ENCODE measurements around the gene YWHAH. TPM values are rescaled to one million over a fixed set of nuclear protein-coding genes. Genes with fewer than 3 reads are reported as not detected.

The YWHAH gene
- polyA plus RNA-seq, 2 of the 4 experiments (the other 2 are of a cell fraction), result 91.9 to 137 TPM

- Histone ChIP-seq H3K4me1 (no peaks in the 10 kb centered on the region), H3K27ac (no peak overlapping the region), H3K4me3 (no peak overlapping the region), H3K9me3 (no peaks in the 10 kb centered on the region), H3K4me2 (no peak overlapping the region)
- TF ChIP-seq CBX2 (IDR thresholded peaks at IDR 0.05; ENCODE audit: borderline replicate concordance, low read depth) (no peak), KDM1A (IDR thresholded peaks at IDR 0.05; ENCODE audit: low read depth) (no peak), NPAS2 (CRISPR knock-in tag; IDR thresholded peaks at IDR 0.05; ENCODE audit: borderline replicate concordance) (no peak), HDAC2 (IDR thresholded peaks at IDR 0.05) (no peak), USF2 (IDR thresholded peaks at IDR 0.05) (no peak), HOXB13 (CRISPR knock-in tag; IDR thresholded peaks at IDR 0.05; ENCODE audit: low read depth) (no peak), HES2 (IDR thresholded peaks at IDR 0.05) (no peak), NR3C1 (IDR thresholded peaks at IDR 0.05) (no peak)
- WGBS (ENCODE audit: missing lambda C conversion rate), result 91% methylated on average over 5 of the region's 5 CpGs
- ChIA-PET POLR2A (no interaction called here), CTCF (interaction anchor here (0.7 to 1.2 kb wide), 3 partner anchors 9 to 45 kb away, joined by 3 read pairs; no protein-coding TSS in a partner anchor)
- FAIRE-seq, result no peak
- no peak for DNase-seq (ENCODE audit: low read depth in 1 of 2, low spot score in 1 of 2)
- ATAC-seq, result no peak
Observed at GRCh38 chr22:31909977-31910376, 34.4 kb upstream of the YWHAH start.

GRCh38 chr22:31911565-31912406, 32.5 kb upstream of the YWHAH start:
- H3K4me2 ChIP-seq, result no peak overlapping the region
- POLR2A ChIA-PET, result no interaction called here
- H3K4me1 ChIP-seq, result no peaks in the 10 kb centered on the region
- FAIRE-seq, result no peak
- 88% methylated on average over 6 of the region's 7 CpGs for WGBS (ENCODE audit: missing lambda C conversion rate)
- no peak overlapping the region for H3K27ac ChIP-seq
- no peak; a peak in 1 of 6 replicates for ATAC-seq
- TF ChIP-seq HOXA7 (CRISPR knock-in tag; IDR thresholded peaks at IDR 0.05) (no peak), MAZ (IDR thresholded peaks at IDR 0.05; ENCODE audit: borderline replicate concordance, low read depth, low read length) (no peak), NFE2L2 (conservative IDR thresholded peaks at IDR 0.05; ENCODE audit: low read length) (no peak), TP53 (CRISPR knock-in tag; IDR thresholded peaks at IDR 0.05) (no peak), TFCP2L1 (CRISPR knock-in tag; IDR thresholded peaks at IDR 0.05) (no peak)
- H3K4me3 ChIP-seq, result no peak overlapping the region
- DNase-seq (ENCODE audit: low read depth in 1 of 2, low spot score in 1 of 2), result no peak
- no peaks in the 10 kb centered on the region for H3K9me3 ChIP-seq
- CTCF ChIA-PET, result no interaction called here

- no peak overlapping the region for H3K4me3 ChIP-seq
- ATAC-seq (no peak), FAIRE-seq (no peak), DNase-seq (ENCODE audit: low read depth in 1 of 2, low spot score in 1 of 2) (no peak)
- TF ChIP-seq ZC3H11A (IDR thresholded peaks at IDR 0.05) (no peak), EP300 (IDR thresholded peaks at IDR 0.05) (no peak), PBX3 (IDR thresholded peaks at IDR 0.05) (no peak), BCL3 (IDR thresholded peaks at IDR 0.05) (no peak), MAX (IDR thresholded peaks at IDR 0.05) (no peak), HOXB13 (CRISPR knock-in tag; IDR thresholded peaks at IDR 0.05; ENCODE audit: low read depth) (no peak), HDAC2 (IDR thresholded peaks at IDR 0.05) (no peak), CHD4 (IDR thresholded peaks at IDR 0.05; ENCODE audit: borderline replicate concordance) (no peak), KDM1A (IDR thresholded peaks at IDR 0.05; ENCODE audit: low read depth) (no peak), CBX2 (IDR thresholded peaks at IDR 0.05; ENCODE audit: borderline replicate concordance, low read depth) (no peak), EHMT2 (IDR thresholded peaks at IDR 0.05; ENCODE audit: low read depth) (no peak)
- WGBS (ENCODE audit: missing lambda C conversion rate), result 100% methylated on average over 1 of the region's 1 CpG
- no peak overlapping the region for H3K4me2 ChIP-seq
- no peak overlapping the region for H3K27ac ChIP-seq
- CTCF ChIA-PET, result interaction anchor here (0.6 kb wide), 1 partner anchor 230 kb away, joined by 4 read pairs; no protein-coding TSS in a partner anchor
- no peaks in the 10 kb centered on the region for H3K4me1 ChIP-seq
- POLR2A ChIA-PET, result no interaction called here
- no peaks in the 10 kb centered on the region for H3K9me3 ChIP-seq
Observed at GRCh38 chr22:31912407-31912743, 32.0 kb upstream of the YWHAH start.

Data from A549 (cell line).